Effector memory CD4-positive, alpha-beta T cell (primary cell): Measurements from ENCODE around the gene ANKS1B.
"Not testable (repeated sequence)": the region's sequence is repeated elsewhere in the genome, so short reads cannot be mapped to it uniquely, and the experiment has no call there.

Experiments
- DNase-seq, 3 donors: peaks; one replicate each; pipeline ENCODE4 v3.0.0-alpha.2; 2020
- H3K27ac ChIP-seq: 2 replicates; pipeline ENCODE4 v1.7.0; 2013; ENCODE audit warnings: mild to moderate bottlenecking, low read length, moderate library complexity; ENCODE audit not compliant: insufficient read depth, poor library complexity, severe bottlenecking
- H3K27me3 ChIP-seq: replicated peaks from 2 replicates; pipeline ENCODE4 v1.7.0; 2013; ENCODE audit warnings: mild to moderate bottlenecking, low read length; ENCODE audit not compliant: insufficient read depth, control insufficient read depth, poor library complexity, severe bottlenecking
- H3K36me3 ChIP-seq: 2 replicates; pipeline ENCODE4 v1.7.0; 2013; ENCODE audit warnings: mild to moderate bottlenecking, low read length, moderate library complexity; ENCODE audit not compliant: control insufficient read depth, insufficient read depth
- H3K4me1 ChIP-seq: 2 replicates; pipeline ENCODE4 v1.7.0; 2013; ENCODE audit warnings: low read length, mild to moderate bottlenecking; ENCODE audit not compliant: control insufficient read depth, insufficient read depth, poor library complexity, severe bottlenecking
- H3K4me3 ChIP-seq: 2 replicates; pipeline ENCODE4 v1.7.0; 2013; ENCODE audit warnings: low read length, low read depth, mild to moderate bottlenecking; ENCODE audit not compliant: insufficient read depth, poor library complexity, severe bottlenecking
- H3K9me3 ChIP-seq: 2 replicates; pipeline ENCODE4 v1.7.0; 2013; ENCODE audit warnings: mild to moderate bottlenecking, low read length, moderate library complexity; ENCODE audit not compliant: control insufficient read depth

The ANKS1B gene

DNA sequence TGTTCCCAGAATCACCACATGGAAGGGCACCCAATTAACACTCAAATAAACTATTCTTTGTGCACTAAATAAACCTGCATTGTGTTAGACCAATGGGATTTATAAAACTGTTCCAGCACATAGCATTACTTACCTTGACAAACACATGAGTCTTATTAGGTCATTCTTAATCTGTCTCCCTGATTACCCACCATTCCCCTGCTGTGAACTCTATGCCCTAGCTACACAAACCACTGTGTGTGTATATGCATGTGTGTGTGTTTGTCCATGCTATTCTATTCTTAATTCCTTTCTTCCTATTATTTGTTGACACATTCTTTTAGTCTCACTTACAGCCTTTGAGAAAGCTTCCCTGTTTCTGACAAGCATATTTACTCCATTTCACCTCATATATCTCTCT, 640.8 kb downstream of the ANKS1B start:
- DNase-seq: no peak
- Histone ChIP-seq H3K27me3 (no peaks in the 10 kb centered on the region), H3K9me3 (no peaks in the 10 kb centered on the region), H3K27ac (no peak overlapping the region), H3K4me1 (no peaks in the 10 kb centered on the region), H3K4me3 (no peak overlapping the region), H3K36me3 (no peaks in the 10 kb centered on the region)

DNA sequence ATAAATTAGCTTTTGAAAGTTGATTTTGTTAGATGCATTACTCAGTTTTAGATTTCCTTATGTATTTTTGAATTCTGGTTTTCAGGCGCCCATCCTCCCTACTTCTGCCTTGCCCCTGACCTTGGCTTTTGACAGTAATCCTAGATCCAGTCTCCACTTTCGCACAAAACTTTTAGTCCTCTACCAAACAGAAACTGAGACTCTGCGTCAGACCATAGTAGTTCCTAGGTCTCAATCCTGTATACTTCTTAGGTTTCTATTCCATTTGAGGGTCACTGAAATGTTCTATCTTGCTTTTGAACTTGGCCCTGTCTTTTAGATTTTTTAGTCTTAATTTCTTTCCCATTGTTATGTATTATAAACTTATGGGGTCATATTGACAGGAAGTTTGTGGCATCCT, 645.1 kb downstream of the ANKS1B start:
- Histone ChIP-seq H3K4me1 (no peaks in the 10 kb centered on the region), H3K27ac (no peak overlapping the region), H3K27me3 (no peaks in the 10 kb centered on the region), H3K36me3 (no peaks in the 10 kb centered on the region), H3K9me3 (no peaks in the 10 kb centered on the region), H3K4me3 (no peak overlapping the region)
- DNase-seq: no peak

DNA sequence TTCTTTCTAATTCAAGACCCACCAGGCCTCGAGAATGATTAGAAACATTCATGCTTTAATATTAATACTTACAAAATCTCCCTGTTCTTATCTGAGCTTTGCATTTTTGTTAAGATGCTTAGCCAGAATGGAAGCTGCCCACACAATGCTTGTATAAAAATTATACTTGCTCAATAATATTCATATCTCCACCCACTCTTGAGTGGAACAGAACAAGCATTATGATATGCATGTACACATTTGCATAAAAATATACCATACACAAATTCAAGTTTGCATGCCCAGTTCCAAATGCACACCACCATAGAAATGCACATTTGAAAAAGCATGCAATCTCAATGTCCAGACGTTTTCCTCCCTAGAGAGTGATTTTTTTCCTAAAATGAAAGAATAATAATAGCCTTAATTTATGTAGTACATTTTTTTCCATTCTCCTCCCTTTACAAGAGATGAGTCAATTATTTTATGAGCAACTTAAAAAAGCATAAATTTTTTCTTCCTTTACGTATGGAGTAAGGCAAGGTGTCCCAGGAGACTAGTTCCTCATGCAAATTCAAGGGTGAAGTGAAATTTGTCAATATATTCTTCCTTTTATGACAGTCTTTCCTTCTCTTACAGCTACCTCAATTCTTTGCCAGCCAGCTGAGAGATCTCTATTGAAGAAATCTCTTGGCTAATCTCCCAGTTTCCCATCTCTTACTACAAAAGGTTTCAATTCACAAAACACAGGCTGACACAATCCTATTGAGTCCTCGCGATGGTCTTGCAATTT, 650.3 kb downstream of the ANKS1B start:
- H3K4me1 ChIP-seq: no peaks in the 10 kb centered on the region
- H3K36me3 ChIP-seq: no peaks in the 10 kb centered on the region
- H3K27me3 ChIP-seq: no peaks in the 10 kb centered on the region
- H3K9me3 ChIP-seq: no peaks in the 10 kb centered on the region
- no peak overlapping the region for H3K4me3 ChIP-seq
- H3K27ac ChIP-seq: no peak overlapping the region
- DNase-seq: no peak

DNA sequence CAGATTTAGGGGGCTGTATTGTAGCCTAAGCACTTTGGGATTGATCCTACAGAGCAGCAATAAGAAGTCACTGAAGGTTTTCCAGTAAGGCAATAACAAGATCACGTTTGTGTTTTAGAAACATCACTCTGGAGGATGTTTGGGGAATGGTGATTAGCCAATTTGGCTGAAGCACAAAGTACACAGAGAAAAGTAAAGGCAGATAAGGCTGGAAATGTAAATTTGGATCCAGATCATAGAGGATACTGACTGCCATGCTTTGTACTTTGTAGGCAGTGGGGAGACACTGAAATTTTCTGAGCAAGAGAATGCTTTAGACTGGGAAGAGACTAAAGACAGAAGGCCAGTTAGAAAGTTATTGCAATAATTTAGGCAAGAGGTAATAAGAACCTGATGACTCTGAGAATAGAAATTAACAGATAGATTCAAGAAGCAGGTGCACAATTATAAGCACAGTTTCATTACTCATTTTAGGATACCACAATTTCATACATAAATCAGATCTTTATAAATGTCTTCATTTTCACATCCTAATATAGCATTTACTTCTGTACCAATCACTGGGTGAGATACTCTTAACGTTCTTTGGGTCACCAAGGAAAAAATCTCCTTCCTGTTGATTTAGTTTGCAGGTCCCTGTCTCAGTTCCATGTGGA, 651.7 kb downstream of the ANKS1B start:
- Histone ChIP-seq H3K4me1 (no peaks in the 10 kb centered on the region), H3K9me3 (no peaks in the 10 kb centered on the region), H3K36me3 (no peaks in the 10 kb centered on the region), H3K27me3 (no peaks in the 10 kb centered on the region), H3K27ac (no peak overlapping the region), H3K4me3 (no peak overlapping the region)
- DNase-seq: no peak

DNA sequence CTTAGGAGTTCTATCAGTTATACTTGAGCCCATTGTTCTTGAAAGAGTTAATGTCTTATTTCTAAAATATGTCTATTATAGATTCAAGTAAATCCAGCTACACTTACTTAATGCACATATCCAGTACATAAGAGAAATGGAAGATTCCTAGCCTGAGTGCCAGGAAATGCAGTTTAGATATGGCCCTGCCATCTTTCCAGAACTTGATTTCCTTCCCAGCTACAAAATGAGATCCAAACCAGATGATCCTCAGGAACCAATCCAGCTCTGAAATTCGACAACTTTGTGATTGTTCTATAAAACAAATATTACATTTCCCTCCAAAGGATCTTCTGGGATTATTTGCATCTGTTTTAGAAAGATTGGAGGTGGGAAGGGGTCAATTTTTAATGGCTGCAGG, 654.5 kb downstream of the ANKS1B start:
- Histone ChIP-seq H3K27me3 (no peaks in the 10 kb centered on the region), H3K4me1 (no peaks in the 10 kb centered on the region), H3K4me3 (no peak overlapping the region), H3K9me3 (no peaks in the 10 kb centered on the region), H3K36me3 (no peaks in the 10 kb centered on the region), H3K27ac (no peak overlapping the region)
- no peak for DNase-seq

DNA sequence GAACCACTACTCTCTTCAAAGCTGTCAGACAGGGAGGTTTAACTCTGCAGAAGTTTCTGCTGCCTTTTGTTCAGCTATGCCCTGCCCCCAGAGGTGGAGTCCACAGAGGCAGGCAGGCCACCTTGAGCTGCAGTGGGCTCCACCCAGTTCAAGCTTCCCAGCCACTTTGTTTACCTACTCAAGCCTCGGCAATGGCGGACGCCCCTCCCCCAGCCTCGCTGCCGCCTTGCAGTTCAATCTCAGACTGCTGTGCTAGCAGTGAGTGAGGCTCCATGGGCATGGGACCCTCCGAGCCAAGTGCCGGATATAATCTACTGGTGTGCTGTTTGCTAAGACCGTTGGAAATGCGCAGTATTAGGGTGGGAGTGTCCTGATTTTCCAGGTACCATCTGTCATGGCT, 663.5 kb downstream of the ANKS1B start:
- H3K4me1 ChIP-seq, H3K4me3 ChIP-seq, H3K9me3 ChIP-seq, H3K36me3 ChIP-seq, DNase-seq, H3K27me3 ChIP-seq, H3K27ac ChIP-seq: not testable (repeated sequence)

DNA sequence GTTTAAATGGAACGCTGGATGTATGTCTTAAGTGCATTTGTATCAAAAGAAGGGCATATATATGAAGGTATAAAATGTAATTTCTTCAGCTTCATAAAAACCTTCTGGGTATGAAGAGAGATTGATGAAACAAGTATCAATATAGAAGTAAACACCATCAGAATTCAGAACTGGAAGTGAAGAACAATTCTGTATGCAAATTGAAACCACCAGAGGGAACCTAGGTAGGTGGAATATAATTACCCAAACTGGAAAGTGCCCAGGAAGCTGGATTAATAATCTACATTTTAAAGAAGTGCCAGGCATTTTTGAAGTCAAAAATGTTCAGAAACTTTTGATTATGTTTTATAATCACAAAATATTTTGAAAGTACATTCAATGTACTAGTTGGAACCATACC, 673.4 kb downstream of the ANKS1B start:
- H3K36me3 ChIP-seq: no peaks in the 10 kb centered on the region
- no peak for DNase-seq
- H3K27ac ChIP-seq: no peak overlapping the region
- no peaks in the 10 kb centered on the region for H3K27me3 ChIP-seq
- no peaks in the 10 kb centered on the region for H3K4me1 ChIP-seq
- no peaks in the 10 kb centered on the region for H3K9me3 ChIP-seq
- H3K4me3 ChIP-seq: no peak overlapping the region

DNA sequence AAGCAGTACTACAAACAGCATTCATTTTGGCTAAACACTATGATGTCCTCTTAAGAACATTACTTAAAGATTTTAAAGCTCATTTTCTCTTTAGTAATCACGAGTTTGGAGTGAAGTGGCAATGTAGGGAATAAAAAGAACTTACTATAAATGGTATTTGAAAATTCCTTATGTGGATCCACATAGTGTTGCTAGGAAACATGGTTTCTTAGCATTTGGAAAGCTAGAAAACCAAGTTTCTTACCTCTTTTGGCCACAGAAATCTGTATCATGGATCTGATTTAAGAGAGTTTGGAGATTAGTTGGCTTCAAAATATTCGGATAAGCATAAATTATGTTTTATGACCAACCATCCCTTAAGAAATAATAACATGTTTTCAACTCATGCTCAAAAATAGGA, 674.9 kb downstream of the ANKS1B start:
- Histone ChIP-seq H3K27ac (no peak overlapping the region), H3K9me3 (no peaks in the 10 kb centered on the region), H3K27me3 (no peaks in the 10 kb centered on the region), H3K4me1 (no peaks in the 10 kb centered on the region), H3K36me3 (no peaks in the 10 kb centered on the region), H3K4me3 (no peak overlapping the region)
- DNase-seq: no peak

DNA sequence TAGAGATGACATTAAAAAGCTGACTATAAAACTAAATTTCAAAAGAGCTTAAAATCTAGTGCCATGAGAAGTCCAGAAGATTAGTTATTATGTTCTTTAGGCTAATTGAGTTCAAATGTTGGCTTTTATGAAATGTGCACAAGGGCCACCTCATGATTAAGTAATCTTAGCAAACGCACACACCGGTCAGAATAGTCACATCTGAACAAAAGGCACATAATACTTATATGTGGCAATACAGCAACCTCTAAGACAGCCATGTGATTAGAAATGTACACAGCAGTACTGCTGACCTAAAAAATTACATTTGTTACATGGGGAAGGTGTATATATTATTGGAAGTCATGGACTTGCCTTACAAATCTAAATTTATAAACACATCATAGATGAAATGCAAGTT, 681.9 kb downstream of the ANKS1B start:
- no peaks in the 10 kb centered on the region for H3K36me3 ChIP-seq
- no peak overlapping the region for H3K4me3 ChIP-seq
- H3K9me3 ChIP-seq: no peaks in the 10 kb centered on the region
- no peaks in the 10 kb centered on the region for H3K27me3 ChIP-seq
- H3K4me1 ChIP-seq: no peaks in the 10 kb centered on the region
- H3K27ac ChIP-seq: no peak overlapping the region
- DNase-seq: no peak

DNA sequence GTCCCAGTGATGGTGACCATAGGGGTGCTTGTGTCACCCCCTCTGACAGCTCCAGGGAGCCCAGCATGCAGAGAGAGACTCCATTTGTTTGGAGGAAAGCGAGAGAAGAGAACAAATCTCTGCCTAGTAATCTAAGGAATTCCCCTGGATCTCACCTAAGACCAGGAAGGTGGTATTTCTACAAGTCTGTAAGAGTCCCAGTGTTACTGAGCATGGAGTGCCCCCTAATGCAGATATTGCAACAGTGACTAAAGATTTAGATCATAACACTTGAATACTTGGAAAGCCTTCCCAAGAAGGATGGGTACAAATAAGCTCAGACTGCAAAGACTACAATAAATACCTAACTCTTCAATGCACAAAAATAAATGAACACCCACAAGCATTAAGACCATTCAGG, 697.6 kb downstream of the ANKS1B start:
- no peaks in the 10 kb centered on the region for H3K36me3 ChIP-seq
- no peak overlapping the region for H3K27ac ChIP-seq
- no peaks in the 10 kb centered on the region for H3K4me1 ChIP-seq
- H3K9me3 ChIP-seq: no peaks in the 10 kb centered on the region
- no peak overlapping the region for H3K4me3 ChIP-seq
- H3K27me3 ChIP-seq: no peaks in the 10 kb centered on the region
- DNase-seq: no peak
